Ovary (tissue), 3 donors: Measurements from ENCODE around the gene SRGAP2B.
"Not testable (repeated sequence)": the region's sequence is repeated elsewhere in the genome, so short reads cannot be mapped to it uniquely, and the experiment has no call there.

Experiments used
- CTCF ChIP-seq, 3 donors: fragments of 450-650 bp in 2 of 3; fragments of 200-600 bp in 1 of 3; IDR thresholded peaks; one replicate each; pipeline versions ENCODE4 v1.5.1 to v1.8.0; 2016 to 2022; ENCODE audit warnings: antibody characterized with exemption in 3 of 3, mild to moderate bottlenecking in 1 of 3
- EP300 ChIP-seq: sonication (generic); formaldehyde crosslinking; IDR thresholded peaks from one replicate; pipeline ENCODE4 v1.6.1; 2017; ENCODE audit warnings: antibody characterized with exemption
- POLR2A ChIP-seq: fragments of 450-650 bp; IDR thresholded peaks from one replicate; pipeline ENCODE4 v1.6.1; 2017; ENCODE audit warnings: antibody characterized with exemption, mild to moderate bottlenecking, moderate library complexity
- donor health status: DM: no; HTN: no; CAD: no.

GRCh38 chr1:145005142-145005541 is 90.0 kb downstream of the SRGAP2B start:
- not testable (repeated sequence) for TF ChIP-seq CTCF (IDR thresholded peaks at IDR 0.05); POLR2A; EP300
